Activated T-cell treated with anti-CD3 and anti-CD28 coated beads, Interleukin-2, amount 50 U/mL, for 48 hours (primary cell): ENCODE results near the gene EFCAB8.

Experiments
- DNase-seq, 2 experiments: peaks; one replicate each; pipeline ENCODE4 v3.0.0-alpha.2; 2020

EFCAB8 gene

GRCh38 chr20:32988008-32988407 lies 129.3 kb downstream of the EFCAB8 start:
- no peak for DNase-seq

DNA sequence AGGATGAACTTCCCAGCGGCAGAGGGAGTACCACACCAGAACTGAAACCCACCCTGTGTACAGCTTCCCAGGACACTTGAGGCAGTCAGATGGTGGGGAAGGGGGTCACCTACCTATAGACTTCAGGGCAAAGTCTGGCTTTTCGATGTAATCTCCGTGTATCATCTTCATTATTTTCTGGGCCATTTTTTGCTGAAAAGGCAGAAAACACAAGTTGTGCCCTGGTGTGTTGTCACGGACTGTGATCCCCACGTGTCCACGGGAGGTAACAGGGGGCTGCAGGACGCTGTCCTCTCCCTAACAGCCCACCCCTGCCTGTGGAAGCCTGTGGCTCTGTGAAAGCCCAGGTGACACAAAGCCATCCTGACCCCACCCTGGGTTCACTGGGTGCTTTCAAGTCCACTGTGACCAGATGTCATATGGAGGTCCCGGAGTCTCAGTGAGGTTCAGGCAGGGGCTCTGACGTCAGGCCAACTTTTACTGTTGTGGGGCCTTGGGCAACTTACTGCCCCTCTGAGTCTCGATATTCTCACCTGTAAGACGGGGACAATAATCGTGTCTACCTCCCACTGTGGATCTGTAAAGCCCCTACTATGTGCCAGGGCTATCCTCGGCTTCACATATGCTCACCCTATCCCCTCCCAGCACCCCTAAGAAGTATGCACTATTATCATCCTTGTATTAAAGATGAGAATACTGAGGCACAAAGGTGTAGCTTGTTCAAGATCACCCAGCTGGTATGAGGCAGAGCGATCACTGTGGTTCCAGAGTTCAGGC lies 131.0 kb downstream of the EFCAB8 start:
- DNase-seq: no peak

DNA sequence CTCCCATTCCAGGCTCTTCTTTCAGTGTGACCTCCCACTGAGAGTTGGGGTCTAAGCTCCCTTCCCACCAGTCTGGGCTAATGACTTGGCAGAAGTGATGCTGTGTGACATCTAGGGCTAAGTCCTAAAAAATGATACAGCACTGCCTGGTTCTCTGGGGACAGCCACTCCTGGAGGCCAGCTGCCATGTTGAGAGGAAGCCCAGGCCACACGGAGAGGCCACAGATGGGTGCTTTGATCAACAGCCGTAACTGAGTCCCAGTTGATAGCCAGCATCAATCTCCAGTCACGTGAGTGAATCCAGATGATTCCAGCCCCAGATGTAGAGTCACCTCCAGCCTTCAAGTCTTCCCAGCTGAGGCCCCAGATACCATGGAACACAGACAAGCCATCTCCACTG lies 131.7 kb downstream of the EFCAB8 start:
- no peak for DNase-seq

DNA sequence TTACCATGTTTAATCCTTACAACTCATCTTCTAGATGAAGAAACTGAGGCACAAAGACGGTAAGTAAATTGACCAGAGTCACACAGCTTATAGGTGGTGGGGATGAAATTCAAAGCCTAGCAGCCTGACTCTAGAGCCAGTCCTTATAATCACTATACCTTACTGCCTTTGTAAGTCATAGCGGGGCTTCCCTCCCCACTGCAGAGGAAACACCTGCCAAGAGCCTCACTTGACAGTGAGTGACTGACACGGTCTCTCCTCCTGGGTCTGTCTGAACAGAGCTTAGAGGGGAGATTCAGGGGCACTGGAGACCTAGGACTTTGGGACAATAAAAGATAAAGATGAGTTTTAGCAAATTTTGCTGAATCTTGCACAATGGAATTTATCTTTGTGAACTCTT lies 132.7 kb downstream of the EFCAB8 start:
- no peak for DNase-seq

- no peak for DNase-seq
Measured at GRCh38 chr20:32991792-32992641, 133.3 kb downstream of the EFCAB8 start.

GRCh38 chr20:32993496-32994050 lies 134.8 kb downstream of the EFCAB8 start:
- no peak for DNase-seq

DNA sequence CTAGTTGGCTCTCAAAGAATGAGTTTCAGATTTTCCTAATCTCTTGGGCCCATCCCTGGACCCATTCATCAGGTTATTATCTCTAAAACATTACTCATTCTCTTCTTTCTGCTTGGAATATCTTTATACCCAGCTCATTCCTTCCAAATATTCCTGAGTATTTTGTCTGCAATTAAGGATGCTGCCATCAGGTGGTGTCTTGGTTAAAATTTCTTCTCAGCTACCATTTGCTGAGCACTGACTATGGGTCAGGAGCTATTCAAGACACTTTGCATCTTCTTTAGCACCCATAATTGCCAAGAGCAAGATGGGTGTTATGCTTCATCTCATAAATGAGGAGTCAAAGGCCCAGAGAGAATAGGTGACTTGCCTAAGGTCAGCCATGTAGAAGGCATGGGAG lies 137.1 kb downstream of the EFCAB8 start:
- no peak for DNase-seq

- no peak for DNase-seq
Measured at GRCh38 chr20:32997431-32997830, 138.7 kb downstream of the EFCAB8 start.

DNA sequence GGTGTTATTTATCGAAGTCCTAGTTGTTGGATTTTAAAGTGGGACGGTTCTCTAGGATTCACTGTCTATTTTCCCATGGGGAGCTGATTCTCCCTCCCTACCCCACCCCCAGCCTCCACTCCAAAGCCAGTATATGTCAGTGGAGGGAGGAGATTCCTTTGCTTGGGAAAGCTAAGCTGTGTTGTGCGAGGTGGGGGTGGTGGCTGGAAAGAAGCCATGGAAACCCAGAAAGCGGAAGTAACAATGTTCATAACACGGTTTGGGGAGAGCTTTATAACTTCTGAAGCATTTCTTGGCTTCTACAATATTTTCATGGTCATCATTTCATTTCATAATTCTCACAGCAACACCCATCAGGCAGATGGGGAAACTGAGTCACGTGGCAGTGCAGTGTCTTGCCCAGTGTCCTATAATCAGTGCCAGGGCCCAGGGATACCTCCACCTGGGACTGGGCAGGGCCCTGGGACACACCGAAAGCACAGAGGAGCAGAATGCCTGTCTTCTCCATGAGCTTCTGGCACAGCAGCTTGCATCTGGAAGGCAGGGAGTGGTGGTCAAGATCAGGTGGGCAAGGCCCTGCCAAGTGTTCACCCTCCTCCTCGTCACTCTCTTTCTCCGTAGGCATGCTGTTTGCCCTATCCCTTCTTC lies 141.0 kb downstream of the EFCAB8 start:
- DNase-seq: no peak

GRCh38 chr20:33000802-33001466 lies 142.2 kb downstream of the EFCAB8 start:
- DNase-seq: no peak

GRCh38 chr20:33002087-33002808 lies 143.5 kb downstream of the EFCAB8 start:
- DNase-seq: no peak

- DNase-seq: no peak
Measured at GRCh38 chr20:33004141-33004751, 145.5 kb downstream of the EFCAB8 start, which contains the start of gene SUN5. TSS of gene SUN5 (minus strand) at chr20:33004433. CDS start at chr20:33004340, 93 bp downstream.

- DNase-seq: peak; percentile 26 to 38
Measured at GRCh38 chr20:33005132-33005566, 146.4 kb downstream of the EFCAB8 start.

DNA sequence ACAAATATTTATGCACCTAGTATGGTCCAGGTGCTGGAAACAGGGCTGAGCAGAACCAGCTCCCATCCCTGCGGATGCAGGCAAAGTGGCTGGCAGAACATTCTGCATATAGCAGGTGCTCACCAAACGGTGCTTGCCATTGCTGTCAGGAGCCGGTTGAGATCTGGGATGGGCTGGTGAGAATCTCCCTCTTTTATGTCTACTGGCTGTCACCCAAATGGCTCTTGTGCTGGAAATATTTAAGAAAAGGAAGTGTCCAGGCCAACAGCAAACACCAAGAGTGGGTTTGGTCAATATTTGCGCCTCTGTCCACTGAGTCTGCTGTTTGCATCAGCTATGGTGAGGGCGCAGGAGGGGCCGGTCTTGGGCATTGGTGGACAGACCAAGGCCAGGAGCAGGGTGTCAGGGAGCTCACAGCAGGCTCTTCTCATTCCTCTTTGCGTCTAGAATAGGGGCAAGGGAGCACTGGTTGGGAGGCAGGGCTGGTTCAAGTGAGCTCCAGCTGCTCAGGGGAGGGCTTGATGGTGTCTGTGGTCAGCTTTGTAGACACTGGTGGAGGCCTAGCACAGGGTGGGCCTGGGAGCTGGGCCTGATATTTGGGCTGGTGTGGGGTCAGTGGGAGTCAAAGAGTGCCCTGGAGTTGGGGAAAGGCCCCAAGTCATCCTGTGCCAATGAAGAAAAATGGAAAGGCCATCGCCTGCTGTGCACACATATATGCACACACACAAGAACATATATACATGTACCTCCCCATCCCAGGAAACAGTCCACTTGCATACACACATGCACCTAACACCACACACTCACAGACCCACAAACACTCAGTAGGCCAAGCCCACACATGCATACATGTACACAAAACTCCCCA lies 147.4 kb downstream of the EFCAB8 start:
- DNase-seq: no peak

DNA sequence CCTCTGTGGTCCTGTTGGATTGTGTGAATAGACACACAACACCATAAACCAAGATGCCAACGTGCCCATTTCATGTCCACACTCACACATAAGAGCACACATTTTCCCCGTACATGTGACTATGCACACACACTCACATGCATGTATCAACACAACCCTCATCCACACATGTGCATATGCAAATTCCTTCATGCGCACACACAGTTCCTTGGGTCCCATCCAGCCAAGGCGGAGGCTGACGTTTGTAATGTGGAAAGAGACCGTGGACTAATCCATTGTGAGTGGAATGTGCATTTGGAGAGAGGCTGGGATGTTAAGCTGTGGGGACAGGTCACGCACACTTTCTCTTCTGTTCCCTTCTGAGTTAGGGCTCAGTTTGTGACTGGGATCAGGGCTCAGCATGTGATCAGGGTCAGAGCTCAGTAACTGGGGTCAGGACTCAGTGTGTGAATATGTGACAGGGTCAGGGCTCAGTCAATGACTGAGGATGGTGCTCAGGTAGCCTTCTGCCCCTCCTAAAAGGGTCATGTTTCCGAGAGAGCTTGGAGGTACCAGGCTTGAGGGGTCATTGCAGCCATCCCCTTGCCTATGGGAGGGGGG lies 148.2 kb downstream of the EFCAB8 start:
- no peak for DNase-seq

GRCh38 chr20:33007376-33008335 lies 148.9 kb downstream of the EFCAB8 start, which contains the start of gene BPIFB2:
TSS of gene BPIFB2 (plus strand) at chr20:33007704. CDS start at chr20:33008575, 871 bp downstream.
- no peak for DNase-seq

GRCh38 chr20:33008336-33009213 lies 149.9 kb downstream of the EFCAB8 start:
- DNase-seq: no peak
